Nephron (organoid): Measurements from ENCODE around the gene RGS2.
A peak's percentile ranks its signal among the peaks of the same experiment; 100 is the strongest.

Experiments used
- H3K27ac Mint-ChIP-seq, 3 experiments: 2 replicates each; pipeline ENCODE4 v1.8.0; 2020; ENCODE audit warnings: mixed read lengths in 3 of 3, mild to moderate bottlenecking in 2 of 3, moderate library complexity in 1 of 3
- H3K27me3 Mint-ChIP-seq: 2 replicates; pipeline ENCODE4 v1.8.0; 2021; ENCODE audit warnings: low read depth, mild to moderate bottlenecking, moderate library complexity, mixed read lengths
- H3K36me3 Mint-ChIP-seq: 2 replicates; pipeline ENCODE4 v1.8.0; 2020; ENCODE audit warnings: low read depth, mixed read lengths
- H3K4me1 Mint-ChIP-seq: 2 replicates; pipeline ENCODE4 v1.8.0; 2020; ENCODE audit warnings: mixed read lengths
- H3K4me3 Mint-ChIP-seq, 3 experiments: 2 replicates each; pipeline ENCODE4 v1.8.0; 2020; ENCODE audit warnings: mild to moderate bottlenecking in 3 of 3, mixed read lengths in 3 of 3, moderate library complexity in 2 of 3
- H3K9me3 Mint-ChIP-seq: 2 replicates; pipeline ENCODE4 v1.8.0; 2020; ENCODE audit warnings: mixed read lengths
- TF ChIP-seq, protein P1 (sequence below), 3 experiments: fragments of 200-600 bp; sonication (generic); IDR thresholded peaks; one replicate each; pipeline ENCODE4 v1.5.0; 2021; ENCODE audit warnings: antibody characterized with exemption in 3 of 3; ENCODE audit not compliant: unreplicated experiment in 3 of 3

The RGS2 gene

DNA sequence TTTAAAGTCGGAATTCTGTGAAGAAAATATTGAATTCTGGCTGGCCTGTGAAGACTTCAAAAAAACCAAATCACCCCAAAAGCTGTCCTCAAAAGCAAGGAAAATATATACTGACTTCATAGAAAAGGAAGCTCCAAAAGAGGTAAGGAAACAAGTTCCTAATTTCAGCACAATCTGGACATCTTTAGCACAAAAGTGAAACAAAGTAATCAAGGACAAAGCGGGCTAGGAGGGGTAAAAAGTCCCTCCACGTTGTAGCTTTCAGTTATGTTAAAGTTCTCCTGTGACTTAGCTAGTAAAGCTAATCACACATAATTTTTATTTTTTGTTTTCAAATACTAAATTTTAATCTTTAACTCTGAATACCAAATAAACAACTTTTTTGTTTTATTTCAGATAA, 2.2 kb downstream of the RGS2 start:
- TF ChIP-seq, protein P1, sequence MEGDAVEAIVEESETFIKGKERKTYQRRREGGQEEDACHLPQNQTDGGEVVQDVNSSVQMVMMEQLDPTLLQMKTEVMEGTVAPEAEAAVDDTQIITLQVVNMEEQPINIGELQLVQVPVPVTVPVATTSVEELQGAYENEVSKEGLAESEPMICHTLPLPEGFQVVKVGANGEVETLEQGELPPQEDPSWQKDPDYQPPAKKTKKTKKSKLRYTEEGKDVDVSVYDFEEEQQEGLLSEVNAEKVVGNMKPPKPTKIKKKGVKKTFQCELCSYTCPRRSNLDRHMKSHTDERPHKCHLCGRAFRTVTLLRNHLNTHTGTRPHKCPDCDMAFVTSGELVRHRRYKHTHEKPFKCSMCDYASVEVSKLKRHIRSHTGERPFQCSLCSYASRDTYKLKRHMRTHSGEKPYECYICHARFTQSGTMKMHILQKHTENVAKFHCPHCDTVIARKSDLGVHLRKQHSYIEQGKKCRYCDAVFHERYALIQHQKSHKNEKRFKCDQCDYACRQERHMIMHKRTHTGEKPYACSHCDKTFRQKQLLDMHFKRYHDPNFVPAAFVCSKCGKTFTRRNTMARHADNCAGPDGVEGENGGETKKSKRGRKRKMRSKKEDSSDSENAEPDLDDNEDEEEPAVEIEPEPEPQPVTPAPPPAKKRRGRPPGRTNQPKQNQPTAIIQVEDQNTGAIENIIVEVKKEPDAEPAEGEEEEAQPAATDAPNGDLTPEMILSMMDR (IDR thresholded peaks at IDR 0.05; ENCODE audit: unreplicated experiment in 3 of 3): no peak
- peaks cover 3% of the 10 kb centered on the region for H3K36me3 Mint-ChIP-seq
- peak overlapping the region; percentile 59 to 98 (median 95) for H3K4me3 Mint-ChIP-seq
- no peaks in the 10 kb centered on the region for H3K27me3 Mint-ChIP-seq
- H3K4me1 Mint-ChIP-seq: peaks cover 38% of the 10 kb centered on the region
- no peak overlapping the region for H3K27ac Mint-ChIP-seq
- no peaks in the 10 kb centered on the region for H3K9me3 Mint-ChIP-seq

DNA sequence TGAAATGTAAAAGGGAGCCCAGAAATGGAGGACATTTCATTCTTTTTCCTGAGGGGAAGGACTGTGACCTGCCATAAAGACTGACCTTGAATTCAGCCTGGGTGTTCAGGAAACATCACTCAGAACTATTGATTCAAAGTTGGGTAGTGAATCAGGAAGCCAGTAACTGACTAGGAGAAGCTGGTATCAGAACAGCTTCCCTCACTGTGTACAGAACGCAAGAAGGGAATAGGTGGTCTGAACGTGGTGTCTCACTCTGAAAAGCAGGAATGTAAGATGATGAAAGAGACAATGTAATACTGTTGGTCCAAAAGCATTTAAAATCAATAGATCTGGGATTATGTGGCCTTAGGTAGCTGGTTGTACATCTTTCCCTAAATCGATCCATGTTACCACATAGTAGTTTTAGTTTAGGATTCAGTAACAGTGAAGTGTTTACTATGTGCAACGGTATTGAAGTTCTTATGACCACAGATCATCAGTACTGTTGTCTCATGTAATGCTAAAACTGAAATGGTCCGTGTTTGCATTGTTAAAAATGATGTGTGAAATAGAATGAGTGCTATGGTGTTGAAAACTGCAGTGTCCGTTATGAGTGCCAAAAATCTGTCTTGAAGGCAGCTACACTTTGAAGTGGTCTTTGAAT, 2.9 kb downstream of the RGS2 start:
- Mint-ChIP-seq H3K4me3 (peak overlapping the region in 2 of 3 experiments; percentile 62 to 98), H3K4me1 (peaks cover 37% of the 10 kb centered on the region)

DNA sequence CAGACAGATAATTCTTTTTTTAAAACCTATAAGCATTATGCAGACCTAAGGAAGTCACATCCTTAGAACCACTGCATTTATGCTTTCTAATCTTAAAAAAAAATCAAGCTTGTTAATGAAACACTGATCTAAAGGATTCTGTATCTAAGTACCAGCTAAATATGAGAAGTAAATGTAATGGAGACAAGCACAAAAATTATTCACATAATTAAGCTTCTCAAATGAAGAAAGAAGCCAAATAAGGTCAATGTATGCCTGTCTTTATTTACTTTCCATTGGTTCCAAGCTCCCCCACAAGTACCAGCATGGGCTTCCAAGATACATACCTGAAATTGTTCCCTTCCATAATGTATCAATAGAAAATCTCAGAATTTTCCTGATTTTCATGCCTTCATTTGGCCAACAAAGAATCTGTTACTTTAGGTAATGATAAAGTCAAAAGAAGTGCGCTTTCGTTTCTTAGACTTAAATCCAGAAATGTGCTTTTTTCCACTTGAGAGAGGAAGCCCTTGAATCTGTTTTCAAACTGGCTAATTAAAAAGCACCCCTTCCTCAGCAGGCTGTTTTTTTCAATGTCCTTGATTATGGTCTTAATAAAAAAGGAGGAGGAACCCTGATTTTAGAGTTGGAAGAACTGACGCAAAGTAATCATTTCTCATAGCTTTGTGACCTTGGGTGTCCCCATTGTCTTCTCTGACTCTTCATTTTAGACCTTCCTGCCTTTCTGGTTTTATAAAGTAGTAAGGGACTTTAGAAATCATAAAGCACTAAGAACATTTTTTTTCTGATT, 3.8 kb downstream of the RGS2 start:
- Mint-ChIP-seq H3K9me3 (no peaks in the 10 kb centered on the region), H3K4me3 (peak overlapping the region in 2 of 3 experiments; percentile 32 to 98), H3K27ac (no peak overlapping the region), H3K27me3 (no peaks in the 10 kb centered on the region), H3K36me3 (peaks cover 3% of the 10 kb centered on the region), H3K4me1 (peaks cover 28% of the 10 kb centered on the region)
- TF ChIP-seq, protein P1 (IDR thresholded peaks at IDR 0.05; ENCODE audit: unreplicated experiment in 3 of 3): no peak

More for the DNA sequence above, 2.9 kb downstream of the RGS2 start:
- peaks cover 3% of the 10 kb centered on the region for H3K36me3 Mint-ChIP-seq
- TF ChIP-seq, protein P1 (IDR thresholded peaks at IDR 0.05; ENCODE audit: unreplicated experiment in 3 of 3): no peak
- H3K27me3 Mint-ChIP-seq: no peaks in the 10 kb centered on the region
- H3K27ac Mint-ChIP-seq: no peak overlapping the region
- no peaks in the 10 kb centered on the region for H3K9me3 Mint-ChIP-seq

DNA sequence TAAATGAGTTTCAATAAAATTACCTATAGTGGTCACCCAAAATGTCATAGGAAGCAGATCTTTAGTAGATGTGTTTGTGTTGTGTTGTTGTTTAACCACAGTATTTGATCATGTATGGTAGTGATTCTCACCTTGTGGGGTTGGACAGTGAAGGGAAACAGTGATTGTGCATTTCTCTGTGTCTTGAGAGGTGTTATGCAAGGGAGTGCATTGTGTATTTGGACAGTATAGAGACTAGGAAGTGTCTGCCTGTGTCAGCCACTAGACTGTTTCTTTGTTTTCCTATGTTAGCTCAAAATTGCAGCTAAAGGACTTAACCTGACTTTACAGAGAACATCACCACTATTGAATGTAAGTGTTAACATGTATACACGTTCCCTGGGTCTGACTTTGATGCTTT, 6.0 kb downstream of the RGS2 start:
- no peak overlapping the region for H3K4me3 Mint-ChIP-seq
- no peaks in the 10 kb centered on the region for H3K9me3 Mint-ChIP-seq
- H3K27me3 Mint-ChIP-seq: no peaks in the 10 kb centered on the region
- TF ChIP-seq, protein P1 (IDR thresholded peaks at IDR 0.05; ENCODE audit: unreplicated experiment in 3 of 3): no peak
- peaks cover 16% of the 10 kb centered on the region for H3K4me1 Mint-ChIP-seq
- H3K36me3 Mint-ChIP-seq: peaks cover 3% of the 10 kb centered on the region
- H3K27ac Mint-ChIP-seq: no peak overlapping the region

DNA sequence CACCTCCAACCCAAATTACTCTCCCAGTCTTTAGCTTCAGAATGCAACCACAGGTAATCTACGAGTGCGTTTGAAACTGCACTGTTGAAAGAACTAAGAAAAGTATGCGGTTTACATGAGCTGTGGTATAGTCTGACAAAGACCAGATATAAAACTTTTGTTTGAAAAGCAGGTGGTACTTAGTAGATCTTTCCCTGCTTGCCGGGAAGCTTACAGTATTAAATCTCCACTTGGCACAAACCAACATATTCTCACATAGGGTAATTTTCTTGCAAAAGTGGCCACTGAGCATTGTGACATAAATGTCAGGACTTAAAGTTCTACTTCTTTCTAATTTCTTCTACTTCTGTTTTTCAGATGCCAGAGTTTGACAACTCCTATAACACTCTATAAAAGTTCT, 8.4 kb downstream of the RGS2 start:
- TF ChIP-seq, protein P1 (IDR thresholded peaks at IDR 0.05; ENCODE audit: unreplicated experiment in 3 of 3): no peak
- Mint-ChIP-seq H3K27ac (no peak overlapping the region), H3K36me3 (no peaks in the 10 kb centered on the region), H3K4me1 (peaks cover 5% of the 10 kb centered on the region), H3K4me3 (no peak overlapping the region), H3K9me3 (no peaks in the 10 kb centered on the region), H3K27me3 (no peaks in the 10 kb centered on the region)
